GM18909 (cell line): ENCODE data around the gene LGR6.

Experiments
- ATAC-seq: cut with Tn5 transposase; IDR thresholded peaks from one replicate; pipeline ENCODE4 v1.9.1; 2021; ENCODE audit warnings: mild to moderate bottlenecking; ENCODE audit not compliant: unreplicated experiment, poor library complexity

LGR6 gene

GRCh38 chr1:202216691-202217090, 23.1 kb downstream of the LGR6 start:
- ATAC-seq, result no peak

DNA sequence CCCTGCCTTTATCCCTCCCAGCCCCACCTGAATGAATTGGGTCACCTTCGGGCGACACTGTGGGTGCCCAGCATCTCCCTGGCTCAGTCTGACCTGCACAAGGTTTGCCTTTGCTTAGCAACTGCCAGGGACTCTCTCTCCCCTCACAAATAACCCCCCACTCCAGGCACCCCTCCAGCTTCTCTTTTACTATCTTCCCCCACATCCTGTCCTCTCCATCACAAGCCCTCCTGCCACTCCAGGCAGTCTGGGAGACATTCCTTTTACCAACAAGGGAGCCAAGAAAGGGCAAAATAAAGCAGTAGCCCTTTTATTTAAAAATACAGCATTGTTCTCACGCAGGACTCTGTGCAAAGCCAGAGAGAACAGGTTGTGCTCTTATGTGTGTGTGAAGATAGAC, 23.9 kb downstream of the LGR6 start:
- no peak for ATAC-seq

DNA sequence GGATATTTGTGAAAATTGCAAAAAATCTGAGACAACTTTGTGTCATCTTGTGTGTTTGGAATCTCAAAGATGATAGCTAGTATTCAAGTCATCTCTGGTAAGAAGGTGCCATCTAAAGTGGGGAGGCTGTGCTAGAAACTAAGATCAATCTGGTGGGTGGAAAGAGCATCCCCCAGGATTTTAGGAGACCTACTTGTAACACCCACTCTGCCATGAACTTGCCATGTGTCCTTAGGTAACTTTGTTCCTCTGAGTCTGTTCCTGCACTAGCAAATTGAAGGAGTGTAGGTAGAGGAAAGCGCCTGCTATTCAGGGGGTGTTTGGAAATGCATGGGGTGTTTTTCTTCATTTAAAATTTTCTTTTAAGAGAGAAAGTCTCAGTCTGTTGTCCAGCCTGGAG, 24.4 kb downstream of the LGR6 start:
- no peak for ATAC-seq

GRCh38 chr1:202220733-202221132, 27.1 kb downstream of the LGR6 start:
- ATAC-seq, result no peak

DNA sequence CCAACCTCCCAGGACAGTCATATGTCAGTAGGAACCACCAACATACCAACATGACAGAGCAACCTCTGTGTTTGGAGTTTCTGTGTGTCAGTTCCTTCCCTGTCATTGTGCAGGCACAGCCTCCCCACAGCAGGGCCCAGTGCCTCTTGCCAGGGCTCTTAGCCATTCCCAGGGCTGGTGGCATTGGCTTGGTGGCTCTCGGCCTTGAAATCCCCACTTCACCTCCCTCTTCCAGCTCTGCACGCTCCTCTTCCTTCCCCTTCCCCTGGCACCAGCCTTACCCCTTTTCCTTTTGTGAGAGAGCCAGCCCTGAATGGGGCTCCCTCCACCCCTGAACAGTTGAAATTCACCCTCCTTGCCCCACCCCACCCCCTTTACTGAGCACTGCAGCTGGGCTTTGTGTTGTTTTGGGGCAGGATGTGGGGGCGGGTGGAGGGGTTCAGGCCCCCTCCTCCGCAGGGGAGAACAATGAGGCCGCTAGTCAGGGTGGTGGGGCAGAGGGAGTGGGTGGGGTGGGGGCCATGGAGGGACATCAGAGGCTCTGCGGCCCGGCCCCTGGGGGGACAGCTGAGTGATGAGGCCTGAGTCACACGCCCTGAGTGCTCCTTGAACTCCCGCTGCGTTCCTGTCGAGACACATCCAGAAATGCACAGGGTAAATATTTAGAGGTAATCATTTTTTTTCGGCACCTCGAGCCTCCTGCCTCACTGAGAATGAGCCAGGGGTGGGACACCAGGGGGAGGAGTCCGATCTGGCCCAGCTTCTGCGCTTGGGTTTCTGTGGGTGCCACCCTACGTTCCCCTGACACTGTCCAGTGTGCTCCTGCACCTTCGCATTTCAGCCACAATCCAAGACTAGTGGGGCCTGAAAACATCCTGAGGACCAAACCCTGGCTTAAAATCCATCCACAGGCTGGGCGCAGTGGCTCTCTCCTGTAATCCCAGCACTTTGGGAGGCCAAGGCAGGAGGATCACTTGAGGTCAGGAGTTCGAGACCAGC, 28.6 kb downstream of the LGR6 start:
- ATAC-seq, result no peak

DNA sequence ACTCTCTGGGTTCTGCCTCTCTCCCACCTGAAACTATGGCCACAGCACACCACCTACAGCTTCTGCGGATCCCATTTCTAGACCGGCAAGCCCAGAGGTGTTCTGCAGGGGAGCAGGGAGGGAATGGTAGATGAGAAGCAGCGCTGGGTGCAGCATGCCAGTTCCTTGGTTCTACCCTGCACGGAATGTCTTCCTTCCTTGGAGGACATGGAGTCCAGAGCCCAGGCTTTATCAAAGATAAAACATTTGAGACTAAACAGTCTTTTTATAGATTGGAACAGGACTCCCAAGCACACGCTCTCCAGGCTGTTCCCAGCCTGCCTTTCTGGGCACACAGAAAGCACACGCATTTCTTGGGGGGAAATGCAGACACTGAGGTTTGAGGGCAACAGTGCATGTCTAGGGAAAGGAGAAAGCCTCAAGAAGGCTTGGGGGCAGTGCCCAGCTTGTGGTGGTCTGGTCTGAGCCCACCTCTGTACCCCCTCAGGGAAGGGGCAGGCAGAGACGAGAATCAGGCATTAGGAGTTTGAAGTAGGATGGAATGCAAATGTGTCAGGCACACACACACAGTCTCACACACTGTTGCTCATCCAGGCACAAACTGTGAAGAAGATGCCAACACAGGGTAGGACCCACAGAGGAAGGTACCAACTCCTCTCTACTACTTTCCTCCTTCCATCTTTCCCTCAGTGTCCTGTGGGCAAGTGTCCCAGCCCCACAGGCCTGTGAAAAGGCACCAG, 29.7 kb downstream of the LGR6 start:
- no peak for ATAC-seq

DNA sequence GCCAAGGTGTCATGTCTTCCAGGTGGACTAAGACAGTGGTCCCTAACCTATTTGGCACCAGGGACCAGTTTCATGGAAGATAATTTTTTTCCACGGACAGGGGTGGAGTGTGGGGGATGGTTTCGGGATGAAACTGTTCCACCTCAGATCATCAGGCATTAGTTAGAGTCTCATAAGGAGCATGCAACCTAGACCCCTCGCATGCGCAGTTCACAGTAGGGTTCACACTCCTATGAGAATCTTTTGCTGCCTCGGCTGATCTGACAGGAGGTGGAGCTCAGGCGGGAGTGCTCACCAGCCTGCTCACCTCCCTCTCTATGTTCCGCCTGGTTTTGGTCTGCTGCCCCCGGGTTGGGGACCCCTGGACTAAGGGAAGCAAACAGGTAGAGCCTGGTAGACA, 30.9 kb downstream of the LGR6 start:
- no peak for ATAC-seq

- no peak for ATAC-seq
Measured at GRCh38 chr1:202225131-202225530, 31.5 kb downstream of the LGR6 start.

- no peak for ATAC-seq
Measured at GRCh38 chr1:202227053-202227672, 33.6 kb downstream of the LGR6 start.

- no peak for ATAC-seq
Measured at GRCh38 chr1:202227997-202228401, 34.4 kb downstream of the LGR6 start.

GRCh38 chr1:202228484-202229122, 35.0 kb downstream of the LGR6 start:
- ATAC-seq, result no peak

DNA sequence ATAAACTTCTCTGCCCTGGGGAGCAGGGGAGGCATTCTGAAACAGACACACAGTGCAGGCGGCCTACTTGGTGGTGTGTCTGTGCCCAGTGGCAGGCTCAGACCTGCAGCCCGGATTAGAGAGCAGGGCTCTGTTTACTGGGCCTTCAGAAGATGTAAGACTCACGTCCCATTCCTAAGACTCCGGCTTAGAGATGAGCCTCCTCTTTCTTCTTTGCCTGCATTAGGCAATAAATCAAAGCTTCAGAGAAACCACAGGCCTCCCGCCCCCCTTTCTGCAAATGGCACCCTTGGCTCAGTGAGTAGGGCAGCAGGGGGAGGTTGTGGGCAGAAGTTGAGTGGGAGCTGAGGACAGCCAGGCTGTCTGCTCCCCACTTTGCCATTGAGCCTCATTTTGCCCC, 35.8 kb downstream of the LGR6 start:
- no peak for ATAC-seq

- ATAC-seq, result no peak
Measured at GRCh38 chr1:202230061-202230938, 36.7 kb downstream of the LGR6 start.

- no peak for ATAC-seq
Measured at GRCh38 chr1:202230939-202231645, 37.5 kb downstream of the LGR6 start.

GRCh38 chr1:202233171-202233570, 39.6 kb downstream of the LGR6 start:
- no peak for ATAC-seq

GRCh38 chr1:202233804-202234203, 40.2 kb downstream of the LGR6 start:
- ATAC-seq, result no peak

DNA sequence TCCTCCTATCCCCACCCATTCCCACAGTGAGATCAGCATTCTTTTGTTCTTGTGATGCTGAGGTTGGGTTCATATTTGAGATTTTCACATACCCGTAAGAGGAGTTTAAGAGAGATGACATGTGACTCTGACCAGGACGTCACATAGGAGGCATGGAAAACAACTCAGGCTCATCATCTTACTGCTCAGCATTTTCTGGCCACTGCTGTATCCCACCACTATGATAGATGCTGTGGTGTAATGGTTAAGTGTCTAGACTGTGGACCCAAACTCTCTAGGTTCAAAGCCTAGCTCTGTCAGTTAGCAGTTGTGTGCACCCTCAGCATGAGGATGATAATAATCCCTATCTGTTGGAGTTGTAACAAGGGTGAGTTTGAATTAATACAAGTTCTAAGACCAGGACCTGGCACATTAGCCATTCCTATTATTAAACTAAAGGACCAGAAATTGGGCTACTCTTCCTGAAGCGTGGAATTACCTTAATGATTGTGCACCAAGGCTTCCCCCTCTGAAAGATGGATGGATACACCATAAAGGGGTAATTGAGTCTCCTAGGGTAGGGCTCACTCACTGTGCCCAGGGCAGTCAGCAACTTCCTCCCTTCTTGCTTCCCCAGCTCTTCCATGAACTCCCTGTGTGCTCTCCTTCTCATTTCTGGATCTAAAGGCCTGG, 40.9 kb downstream of the LGR6 start:
- no peak for ATAC-seq

GRCh38 chr1:202235003-202235660, 41.5 kb downstream of the LGR6 start:
- ATAC-seq, result no peak
